CD14-positive monocyte (primary cell): ENCODE data around the gene GCA. TPM values are rescaled to one million over a fixed set of nuclear protein-coding genes. Genes with fewer than 3 reads are reported as not detected.
A peak's percentile ranks its signal among the peaks of the same experiment; 100 is the strongest.

ENCODE experiments used
- DNase-seq, 3 donors: peaks; one replicate each; pipeline ENCODE4 v3.0.0-alpha.2; 2011 to 2022
- H2AFZ ChIP-seq: 2 replicates; pipeline ENCODE4 v1.6.0; 2012; ENCODE audit warnings: mild to moderate bottlenecking, low read depth, low read length, inconsistent platforms; ENCODE audit not compliant: insufficient read depth, poor library complexity, severe bottlenecking
- H3K27ac ChIP-seq, 2 donors: 1 replicate in 1 of 2; 2 replicates in 1 of 2; pipeline ENCODE4 v1.5.1; 2012 to 2013; ENCODE audit warnings: low read length in 2 of 2, control low read depth in 1 of 2, inconsistent platforms in 1 of 2, low read depth in 1 of 2, mild to moderate bottlenecking in 1 of 2
- H3K27me3 ChIP-seq, 2 donors: one replicate each; pipeline versions ENCODE4 v1.6.0 to v1.6.1; 2011 to 2013; ENCODE audit warnings: low read length in 2 of 2; ENCODE audit not compliant: control insufficient read depth in 2 of 2, insufficient read depth in 2 of 2
- H3K36me3 ChIP-seq, 2 donors: replicated peaks in 1 of 2; 1 replicate in 1 of 2; 2 replicates in 1 of 2; pipeline versions ENCODE4 v1.5.1 to v1.6.1; 2012 to 2013; ENCODE audit warnings: low read length in 2 of 2, control low read depth in 1 of 2, inconsistent platforms in 1 of 2, mild to moderate bottlenecking in 1 of 2; ENCODE audit not compliant: insufficient read depth in 2 of 2, control insufficient read depth in 1 of 2
- H3K4me1 ChIP-seq, 2 donors: 1 replicate in 1 of 2; 2 replicates in 1 of 2; pipeline versions ENCODE4 v1.5.1 to v1.6.1; 2012 to 2013; ENCODE audit warnings: low read length in 2 of 2, control low read depth in 1 of 2, inconsistent platforms in 1 of 2, mild to moderate bottlenecking in 1 of 2, moderate library complexity in 1 of 2; ENCODE audit not compliant: insufficient read depth in 2 of 2, control insufficient read depth in 1 of 2
- H3K4me2 ChIP-seq: replicated peaks from 2 replicates; pipeline ENCODE3; 2012; ENCODE audit warnings: low read length, moderate library complexity, mild to moderate bottlenecking; ENCODE audit not compliant: poor library complexity, severe bottlenecking; ENCODE audit errors: extremely low read depth
- H3K4me3 ChIP-seq, 3 experiments: fragments of 200-600 bp in 1 of 3; sonication (generic) in 1 of 3; replicated peaks in 1 of 3; 1 replicate in 2 of 3; 2 replicates in 1 of 3; pipeline ENCODE4 v1.5.1; 2011 to 2013; ENCODE audit warnings: low read length in 3 of 3, mild to moderate bottlenecking in 3 of 3, control low read depth in 2 of 3, low read depth in 2 of 3, inconsistent platforms in 1 of 3, moderate library complexity in 1 of 3
- H3K79me2 ChIP-seq: 2 replicates; pipeline ENCODE4 v1.6.0; 2012; ENCODE audit warnings: mild to moderate bottlenecking, control low read depth, inconsistent platforms, low read length, moderate library complexity; ENCODE audit not compliant: insufficient read depth
- H3K9ac ChIP-seq: 2 replicates; pipeline ENCODE4 v1.6.0; 2017; ENCODE audit warnings: low read length, mild to moderate bottlenecking; ENCODE audit not compliant: insufficient read depth, poor library complexity, severe bottlenecking
- H3K9me3 ChIP-seq, 2 donors: replicated peaks in 1 of 2; 1 replicate in 1 of 2; 2 replicates in 1 of 2; pipeline versions ENCODE4 v1.5.1 to v1.6.1; 2012 to 2013; ENCODE audit warnings: low read length in 2 of 2, control low read depth in 1 of 2; ENCODE audit not compliant: control insufficient read depth in 1 of 2, insufficient read depth in 1 of 2
- H4K20me1 ChIP-seq: 2 replicates; pipeline ENCODE4 v1.6.0; 2012; ENCODE audit warnings: mild to moderate bottlenecking, low read length, control low read depth, moderate library complexity; ENCODE audit not compliant: insufficient read depth
- H3K27ac Mint-ChIP-seq, 7 donors: one replicate each; pipeline ENCODE4 v1.8.0; 2020; ENCODE audit warnings: mild to moderate bottlenecking in 7 of 7, mixed read lengths in 7 of 7, moderate library complexity in 6 of 7, inconsistent platforms in 2 of 7
- H3K27me3 Mint-ChIP-seq, 3 donors: one replicate each; pipeline ENCODE4 v1.8.0; 2021 to 2022; ENCODE audit warnings: low read depth in 3 of 3, mild to moderate bottlenecking in 3 of 3, mixed read lengths in 3 of 3, moderate library complexity in 3 of 3, inconsistent platforms in 1 of 3
- H3K36me3 Mint-ChIP-seq, 2 donors: one replicate each; pipeline ENCODE4 v1.8.0; 2020; ENCODE audit warnings: mixed read lengths in 2 of 2, inconsistent platforms in 1 of 2, mild to moderate bottlenecking in 1 of 2
- H3K4me1 Mint-ChIP-seq: one replicate; pipeline ENCODE4 v1.8.0; 2020; ENCODE audit warnings: mild to moderate bottlenecking, mixed read lengths
- H3K4me3 Mint-ChIP-seq, 2 donors: one replicate each; pipeline ENCODE4 v1.8.0; 2020; ENCODE audit warnings: mild to moderate bottlenecking in 2 of 2, mixed read lengths in 2 of 2, moderate library complexity in 1 of 2
- H3K9me3 Mint-ChIP-seq, 7 donors: one replicate each; pipeline ENCODE4 v1.8.0; 2020 to 2022; ENCODE audit warnings: mixed read lengths in 7 of 7, mild to moderate bottlenecking in 6 of 7, moderate library complexity in 6 of 7, inconsistent platforms in 2 of 7
- WGBS: methylation state at CpG from one replicate; pipeline ENCODE4 v1.1.5; 2013; ENCODE audit warnings: missing lambda C conversion rate; ENCODE audit not compliant: insufficient coverage; 5-methylcytosine and 5-hydroxymethylcytosine counted together
- intact Hi-C, 2 donors: fragments of 100-400 bp; cut with micrococcal nuclease; formaldehyde crosslinking; loops; one replicate each; pipeline versions ENCODE4 v1.15.0 to v1.15.1; 2023
- polyA plus RNA-seq, 3 donors: library from polyadenylated mRNA; depleted of rRNA in 1 of 3; unstranded in 2 of 3; stranded (reverse) in 1 of 3; fragments of 300-500 nt in 2 of 3; fragments of >200 nt in 1 of 3; fragmentation: Illumina TruSeq in 2 of 3; gene quantifications; 1 replicate in 2 of 3; 2 replicates in 1 of 3; pipeline ENCODE4 v1.2.3, GENCODE V29; 2012 to 2021
- TF ChIP-seq, protein P1 (sequence below): fragments of 200-600 bp; IDR thresholded peaks from one replicate; pipeline ENCODE4 v1.8.0; 2022; ENCODE audit warnings: antibody characterized with exemption, mild to moderate bottlenecking

Gene GCA
- polyA plus RNA-seq, 3 donors, result 129 to 441 (median 400) TPM

DNA sequence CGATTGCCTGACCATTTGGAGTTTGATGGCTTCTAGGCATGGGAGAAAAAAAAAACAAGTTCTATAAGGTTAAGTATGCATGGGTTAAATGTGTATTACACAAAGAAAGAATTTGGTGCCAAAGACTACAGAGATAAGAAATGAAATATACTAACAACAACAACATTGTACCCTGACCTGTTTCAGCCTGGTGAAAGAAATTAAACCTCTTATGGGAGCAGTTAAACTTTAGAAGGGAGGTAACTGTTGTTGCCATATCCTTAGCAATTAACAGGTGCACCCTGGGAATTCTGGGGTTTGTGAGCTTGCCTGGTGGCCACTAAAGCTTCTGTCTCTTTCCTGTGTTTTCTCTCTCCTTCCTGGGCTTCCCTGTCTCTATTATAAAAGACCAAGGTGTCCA, 19.0 kb upstream of the GCA start:
- Histone ChIP-seq H3K4me1 (peaks cover 0 to 1% of the 10 kb centered on the region in 2 donors), H4K20me1 (no peaks in the 10 kb centered on the region), H3K9ac (no peak overlapping the region), H2AFZ (no peak overlapping the region), H3K9me3 (no peaks in the 10 kb centered on the region), H3K79me2 (no peaks in the 10 kb centered on the region), H3K4me2 (no peak overlapping the region), H3K27me3 (no peaks in the 10 kb centered on the region), H3K4me3 (no peak overlapping the region), H3K36me3 (no peaks in the 10 kb centered on the region), H3K27ac (no peak overlapping the region)
- H3K4me3 Mint-ChIP-seq, result no peak overlapping the region
- peaks cover 0 to 2% (median 1%) of the 10 kb centered on the region in 3 donors for H3K27me3 Mint-ChIP-seq
- TF ChIP-seq, protein P1, sequence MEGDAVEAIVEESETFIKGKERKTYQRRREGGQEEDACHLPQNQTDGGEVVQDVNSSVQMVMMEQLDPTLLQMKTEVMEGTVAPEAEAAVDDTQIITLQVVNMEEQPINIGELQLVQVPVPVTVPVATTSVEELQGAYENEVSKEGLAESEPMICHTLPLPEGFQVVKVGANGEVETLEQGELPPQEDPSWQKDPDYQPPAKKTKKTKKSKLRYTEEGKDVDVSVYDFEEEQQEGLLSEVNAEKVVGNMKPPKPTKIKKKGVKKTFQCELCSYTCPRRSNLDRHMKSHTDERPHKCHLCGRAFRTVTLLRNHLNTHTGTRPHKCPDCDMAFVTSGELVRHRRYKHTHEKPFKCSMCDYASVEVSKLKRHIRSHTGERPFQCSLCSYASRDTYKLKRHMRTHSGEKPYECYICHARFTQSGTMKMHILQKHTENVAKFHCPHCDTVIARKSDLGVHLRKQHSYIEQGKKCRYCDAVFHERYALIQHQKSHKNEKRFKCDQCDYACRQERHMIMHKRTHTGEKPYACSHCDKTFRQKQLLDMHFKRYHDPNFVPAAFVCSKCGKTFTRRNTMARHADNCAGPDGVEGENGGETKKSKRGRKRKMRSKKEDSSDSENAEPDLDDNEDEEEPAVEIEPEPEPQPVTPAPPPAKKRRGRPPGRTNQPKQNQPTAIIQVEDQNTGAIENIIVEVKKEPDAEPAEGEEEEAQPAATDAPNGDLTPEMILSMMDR, result no peak
- WGBS, result 100% methylated on average over 1 of the region's 1 CpG
- no peak for DNase-seq
- peaks cover 0 to 2% (median 0%) of the 10 kb centered on the region in 7 donors for H3K9me3 Mint-ChIP-seq
- H3K27ac Mint-ChIP-seq, result no peak overlapping the region
- peaks cover 26% of the 10 kb centered on the region for H3K4me1 Mint-ChIP-seq
- intact Hi-C loops, result no loop called here
- H3K36me3 Mint-ChIP-seq, result no peaks in the 10 kb centered on the region

DNA sequence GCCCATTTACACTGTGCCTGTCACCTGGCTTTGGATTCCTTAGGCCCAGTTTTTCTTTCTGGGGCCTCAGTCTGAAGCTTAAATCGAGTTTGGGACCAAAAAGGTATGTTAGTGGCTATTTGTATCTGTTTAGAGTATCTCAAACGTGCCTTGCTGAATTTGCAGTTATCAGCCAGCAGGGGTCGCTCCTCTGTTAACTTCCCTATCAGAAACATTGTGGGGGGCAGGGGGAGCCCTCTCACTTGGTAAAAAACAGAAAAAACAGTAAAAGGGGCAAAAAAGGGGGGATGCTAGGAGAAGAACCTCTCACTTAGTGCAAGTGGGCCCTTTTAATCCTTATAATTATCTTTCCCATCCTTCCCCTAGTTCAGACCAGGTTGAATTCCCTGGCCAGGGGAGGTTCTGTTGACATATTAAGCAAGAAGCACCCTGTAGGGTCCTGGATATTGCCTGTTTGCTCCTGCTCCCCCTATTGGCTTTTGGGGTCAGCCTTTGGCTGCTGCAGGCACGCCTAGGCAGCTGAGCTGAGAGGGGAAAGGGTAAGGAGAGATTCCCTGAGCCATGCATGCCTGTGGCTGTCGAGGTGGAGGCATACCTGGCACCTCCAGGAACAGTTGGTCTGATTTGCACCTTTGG, 16.7 kb upstream of the GCA start:
- Mint-ChIP-seq H3K9me3 (peaks cover 0 to 2% (median 0%) of the 10 kb centered on the region in 7 donors), H3K4me1 (peaks cover 13% of the 10 kb centered on the region), H3K27me3 (peaks cover 0 to 2% (median 1%) of the 10 kb centered on the region in 3 donors), H3K36me3 (no peaks in the 10 kb centered on the region), H3K4me3 (no peak overlapping the region), H3K27ac (peak overlapping the region in 3 of 7 donors; percentile 36 to 68 (median 37))
- no peaks in the 10 kb centered on the region for H3K27me3 ChIP-seq
- peak in 2 of 3 donors; percentile 37 to 42 for DNase-seq
- intact Hi-C loops, result no loop called here
- TF ChIP-seq, protein P1, result peak; percentile 83
- H3K79me2 ChIP-seq, result no peaks in the 10 kb centered on the region
- no peak overlapping the region for H3K4me2 ChIP-seq
- no peak overlapping the region for H3K27ac ChIP-seq
- H3K9ac ChIP-seq, result no peak overlapping the region
- H4K20me1 ChIP-seq, result no peaks in the 10 kb centered on the region
- H3K36me3 ChIP-seq, result no peaks in the 10 kb centered on the region
- H3K4me3 ChIP-seq, result no peak overlapping the region
- H2AFZ ChIP-seq, result no peak overlapping the region
- 100% methylated on average over 1 of the region's 5 CpGs for WGBS
- H3K9me3 ChIP-seq, result no peaks in the 10 kb centered on the region
- no peaks in the 10 kb centered on the region for H3K4me1 ChIP-seq
